HL-60/S4 treated with phorbol 12-myristate 13-acetate at 8.2 ng/mL for 4 days and 3 days (cell line): ENCODE results near the gene ANXA4.

Experiments
- in situ Hi-C: fragments of 300-500 bp; cut with MboI; formaldehyde crosslinking; loops from 2 replicates; pipeline ENCODE4 v1.15.0; 2022; ENCODE audit warnings: low sequenced_read_pairs

The ANXA4 gene

DNA sequence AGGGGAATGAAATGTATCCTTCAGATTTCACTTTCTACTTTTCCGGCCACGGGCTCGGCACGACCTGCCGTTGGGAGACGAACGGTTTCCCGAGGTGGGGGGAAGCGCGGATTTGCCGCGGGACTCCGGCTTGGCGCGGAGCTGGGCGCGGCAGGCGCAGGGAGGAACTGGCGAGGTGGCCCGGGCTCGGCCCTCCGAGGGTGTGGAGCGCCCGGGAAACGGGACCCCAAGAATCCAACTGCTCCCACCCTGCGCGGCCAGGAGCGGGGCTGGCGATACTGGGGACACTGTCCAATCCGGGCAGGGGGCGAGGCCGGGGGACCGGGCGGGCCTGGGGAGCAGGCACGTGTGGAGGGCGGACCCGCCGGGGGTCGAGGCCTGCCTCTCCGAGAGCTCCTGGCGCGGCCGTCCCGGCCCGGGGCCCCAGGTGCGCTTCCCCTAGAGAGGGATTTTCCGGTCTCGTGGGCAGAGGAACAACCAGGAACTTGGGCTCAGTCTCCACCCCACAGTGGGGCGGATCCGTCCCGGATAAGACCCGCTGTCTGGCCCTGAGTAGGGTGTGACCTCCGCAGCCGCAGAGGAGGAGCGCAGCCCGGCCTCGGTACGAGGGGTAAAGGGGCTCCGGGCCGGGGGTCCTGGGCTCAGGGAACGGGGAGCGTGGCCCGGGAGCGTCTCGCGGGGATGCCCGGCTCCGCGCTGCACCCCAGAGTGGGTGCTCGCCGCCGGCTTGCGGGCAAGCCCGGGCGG is at the start of gene ANXA4:
Gene ANXA4, plus strand, starts transcription at position 560 of the 747 bp plus-strand sequence. CDS start 39,432 bp downstream, outside the sequence.
- in situ Hi-C loops, result no loop called here

DNA sequence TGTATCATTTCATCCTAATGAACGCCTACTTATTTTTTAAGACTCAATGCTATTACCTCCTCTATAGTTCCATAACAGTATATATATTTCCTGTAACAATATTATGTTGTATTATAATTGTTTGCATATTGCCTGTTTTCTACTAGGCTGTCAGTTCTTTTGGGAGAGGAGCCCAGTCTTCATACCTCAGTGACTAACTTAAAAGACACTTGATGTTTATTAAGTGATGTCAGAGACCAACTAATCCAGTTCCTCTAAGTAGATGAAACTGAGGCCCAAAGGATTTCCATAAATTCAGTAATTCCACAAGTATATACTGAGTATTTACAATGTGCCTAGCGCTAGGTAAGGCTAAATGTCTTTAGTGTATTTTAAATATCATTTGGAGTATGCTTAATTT is 49.5 kb upstream of the ANXA4 start:
- in situ Hi-C loops, result no loop called here

DNA sequence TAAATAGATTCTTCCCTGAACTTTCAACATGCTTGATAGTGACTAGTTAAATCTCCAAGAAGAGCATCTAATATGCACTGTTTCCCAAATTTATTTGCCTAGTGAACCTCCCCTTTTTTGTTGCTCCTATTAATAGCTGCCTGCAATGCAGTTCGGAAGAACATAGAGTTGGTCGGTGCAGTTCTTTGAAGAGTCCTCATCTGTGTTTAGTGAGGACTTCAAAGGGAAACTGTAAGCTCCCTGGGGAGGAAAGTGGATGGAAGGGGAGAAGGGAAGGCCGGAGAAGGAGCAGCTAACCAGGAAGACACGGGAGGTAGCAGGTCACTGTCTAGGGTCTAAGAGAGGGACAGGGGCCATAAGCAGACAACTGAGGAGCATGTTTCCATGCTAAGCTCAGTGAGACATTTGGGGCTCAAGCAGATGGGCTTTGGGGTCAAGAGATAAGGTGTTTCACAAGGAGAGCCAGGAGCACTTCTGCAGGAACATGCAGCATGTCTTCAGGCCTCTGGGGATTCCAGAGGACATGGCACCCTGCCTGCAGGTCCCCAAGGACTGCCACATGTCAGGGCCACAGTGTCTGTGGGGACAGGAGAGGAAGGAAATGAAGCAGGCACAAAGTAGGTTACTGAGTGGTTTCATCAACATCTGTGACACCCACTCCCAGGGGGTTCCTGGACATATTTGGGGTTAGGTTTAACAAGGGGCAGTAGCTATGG is 48.7 kb upstream of the ANXA4 start:
- in situ Hi-C loops, result no loop called here

DNA sequence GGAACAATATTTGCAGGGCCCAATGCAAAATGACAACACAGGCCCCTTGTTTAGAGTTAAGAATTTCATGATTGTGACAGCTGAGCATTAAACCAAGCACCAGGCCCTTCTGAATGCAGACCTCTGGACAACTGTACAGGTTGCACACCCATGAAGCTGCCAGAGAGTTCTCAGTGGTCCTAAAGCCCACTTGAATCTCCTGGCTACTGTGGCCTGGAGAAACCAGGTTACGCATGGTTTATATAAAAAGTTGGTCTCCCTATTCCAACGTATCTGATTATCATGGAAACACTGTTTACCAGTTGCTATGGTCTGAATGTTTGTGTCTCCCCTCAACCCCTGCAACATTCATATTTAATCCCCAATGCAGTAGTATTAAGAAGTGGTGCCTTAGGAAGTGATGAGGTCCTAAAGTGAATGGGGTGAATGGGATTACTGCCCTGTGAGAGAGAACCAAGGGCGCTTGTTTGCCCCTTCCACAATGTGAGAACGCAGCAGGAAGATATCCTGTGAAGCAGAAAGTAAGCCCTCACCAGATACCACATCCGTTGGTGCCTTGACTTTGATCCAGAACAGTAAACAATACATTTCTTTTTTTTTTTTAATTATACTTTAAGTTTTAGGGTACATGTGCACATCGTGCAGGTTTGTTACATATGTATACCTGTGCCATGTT is 48.0 kb upstream of the ANXA4 start:
- in situ Hi-C loops, result no loop called here

DNA sequence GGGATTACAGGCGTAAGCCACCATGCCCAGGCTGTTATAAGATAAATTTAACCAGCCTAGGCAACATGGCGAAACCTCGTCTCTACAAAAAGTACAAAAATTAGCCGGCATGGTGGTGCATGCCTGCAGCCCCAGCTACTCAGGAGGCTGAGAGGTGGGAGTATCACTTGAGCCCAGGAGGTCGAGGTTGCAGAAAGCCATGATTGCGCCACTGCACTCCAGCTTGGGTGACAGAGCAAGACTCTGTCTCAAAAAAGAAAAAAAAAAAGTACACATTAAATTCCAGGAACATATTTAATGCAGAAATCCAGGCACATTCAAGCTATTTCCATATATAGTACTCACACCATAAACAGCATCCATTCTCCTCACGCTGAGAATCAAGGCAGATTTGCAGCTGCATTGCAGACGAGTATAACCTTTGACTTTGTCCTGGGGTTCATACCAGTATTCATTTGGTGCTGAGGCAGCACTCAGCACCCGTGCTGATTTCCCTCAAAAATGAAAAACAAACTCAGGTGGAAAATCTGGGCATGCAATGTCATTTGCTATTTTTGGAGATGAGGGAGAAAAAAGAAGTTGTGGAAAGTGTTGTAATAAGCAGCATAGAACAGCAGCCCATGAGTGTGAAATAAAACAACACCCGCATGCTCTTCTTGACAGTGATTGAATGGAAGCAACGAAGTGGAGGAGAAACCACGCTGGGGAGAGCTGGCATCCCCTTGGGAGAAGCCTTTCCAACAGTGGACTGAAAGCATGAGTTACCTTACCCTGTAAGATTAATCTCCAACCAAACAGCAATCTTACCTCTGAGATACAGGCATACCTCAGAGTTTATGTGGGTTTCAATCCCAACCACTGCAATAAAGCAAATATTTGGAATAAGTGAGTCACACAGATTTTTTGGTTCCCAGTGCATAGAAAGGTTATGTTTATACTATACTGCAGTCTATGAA is 46.8 kb upstream of the ANXA4 start:
- in situ Hi-C loops, result no loop called here

DNA sequence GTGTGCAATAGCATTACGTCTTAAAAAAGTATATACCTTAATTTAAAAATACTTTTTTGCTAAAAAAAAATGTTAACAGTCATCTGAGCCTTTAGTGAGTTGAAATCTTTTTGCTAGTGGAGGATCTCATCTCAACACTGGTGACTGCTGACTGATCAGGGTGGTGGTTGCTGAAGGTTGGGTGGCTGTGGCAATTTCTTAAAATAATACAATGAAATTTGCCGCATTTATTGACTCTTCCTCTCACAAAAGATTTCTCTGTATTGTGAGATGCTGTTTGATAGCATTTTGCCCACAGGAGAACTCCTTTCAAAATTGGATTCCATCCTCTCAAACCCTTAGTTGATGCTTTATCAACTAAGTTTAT is 46.1 kb upstream of the ANXA4 start:
- in situ Hi-C loops, result no loop called here

DNA sequence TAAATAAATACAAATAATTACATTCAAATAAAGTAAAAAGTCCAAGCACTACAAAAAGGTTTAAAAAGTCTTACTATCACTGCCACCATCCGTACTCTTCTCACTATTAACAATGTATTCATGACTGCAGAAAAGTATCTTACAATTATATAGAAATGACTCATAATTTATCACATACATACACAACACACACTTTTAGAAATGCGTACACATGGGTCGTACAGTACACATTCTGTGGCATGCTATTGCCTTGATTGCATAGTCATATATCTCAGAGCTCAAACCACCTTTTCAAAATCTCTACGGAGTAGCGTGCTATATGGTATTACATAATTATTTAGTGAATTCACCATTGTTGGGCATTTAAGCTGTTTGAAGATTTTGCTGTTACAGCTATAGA is 41.6 kb upstream of the ANXA4 start:
- in situ Hi-C loops, result no loop called here

DNA sequence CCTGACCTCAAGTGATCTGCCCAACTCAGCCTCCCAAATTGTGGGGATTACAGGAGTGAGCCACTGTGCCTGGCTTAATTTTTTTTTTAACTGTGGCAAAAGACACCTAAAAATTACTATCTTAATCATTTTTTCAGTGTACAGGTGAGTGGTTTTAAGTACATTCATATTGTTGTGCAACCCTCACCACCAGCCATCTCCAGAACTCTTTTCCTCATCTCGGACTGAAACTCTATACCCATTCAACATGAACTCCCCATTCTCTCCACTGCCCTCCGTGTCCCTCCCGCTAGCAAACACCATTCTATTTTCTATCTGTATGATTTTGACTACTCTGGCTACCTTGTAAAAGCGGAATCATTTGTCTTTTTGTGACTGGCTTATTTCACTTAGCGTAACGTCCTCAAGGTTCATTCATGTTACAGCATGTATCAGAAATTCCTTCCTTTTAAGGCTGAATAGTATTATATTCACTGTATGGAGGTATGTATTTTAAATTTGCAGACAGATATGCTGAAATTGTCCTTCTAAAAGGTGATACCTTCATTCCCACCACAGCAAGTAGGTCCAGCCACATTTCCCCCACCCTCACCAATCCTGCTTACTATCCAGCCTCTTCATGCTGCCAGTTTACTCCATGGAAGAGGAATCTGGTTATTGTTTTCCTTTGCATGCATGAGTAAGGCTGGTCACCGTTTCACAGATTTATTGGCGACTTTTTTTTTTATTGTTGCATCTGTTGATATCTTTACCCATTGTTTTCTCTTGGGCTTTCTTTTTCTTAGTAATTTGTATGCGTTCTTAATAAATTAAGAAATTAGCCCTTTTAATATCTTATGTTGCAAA is 40.6 kb upstream of the ANXA4 start:
- in situ Hi-C loops, result no loop called here

DNA sequence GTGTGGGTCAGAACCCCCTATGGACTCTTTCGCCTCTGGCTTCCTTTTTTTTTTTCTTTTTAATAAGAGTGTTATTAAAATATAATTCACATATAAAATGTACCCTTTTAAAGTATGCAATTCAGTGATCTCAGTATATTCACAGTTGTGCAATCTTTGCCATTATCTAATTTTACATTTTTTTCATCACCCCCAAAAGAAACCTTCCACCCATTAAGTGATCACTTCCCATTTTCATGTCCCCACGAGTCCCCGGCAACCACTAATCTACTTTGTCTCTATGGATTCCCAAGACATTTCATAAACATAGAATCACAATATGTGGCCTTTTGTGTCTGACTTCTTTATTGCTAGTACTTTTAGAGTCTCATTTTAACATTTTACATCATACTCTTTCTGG is 38.7 kb upstream of the ANXA4 start:
- in situ Hi-C loops, result no loop called here

DNA sequence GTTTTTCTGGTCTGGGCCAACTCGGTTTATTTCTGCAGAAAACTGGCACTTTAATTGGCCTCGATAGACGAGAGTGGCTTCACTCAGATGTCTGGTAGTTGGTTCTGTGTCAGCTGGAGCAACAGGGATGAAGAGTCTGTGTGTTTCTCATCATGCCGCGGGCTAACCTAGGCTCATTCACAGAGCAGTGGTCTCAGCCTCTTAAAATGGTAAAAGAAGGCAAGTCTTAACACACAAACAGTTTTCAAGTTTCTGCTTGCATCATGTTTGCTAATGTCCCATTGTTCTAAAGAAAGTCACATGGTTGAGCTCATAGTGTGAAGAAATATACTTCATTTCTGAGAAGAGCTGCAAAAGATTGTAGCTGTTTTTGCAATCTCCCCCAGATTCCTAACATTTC is 37.5 kb upstream of the ANXA4 start:
- in situ Hi-C loops, result no loop called here

DNA sequence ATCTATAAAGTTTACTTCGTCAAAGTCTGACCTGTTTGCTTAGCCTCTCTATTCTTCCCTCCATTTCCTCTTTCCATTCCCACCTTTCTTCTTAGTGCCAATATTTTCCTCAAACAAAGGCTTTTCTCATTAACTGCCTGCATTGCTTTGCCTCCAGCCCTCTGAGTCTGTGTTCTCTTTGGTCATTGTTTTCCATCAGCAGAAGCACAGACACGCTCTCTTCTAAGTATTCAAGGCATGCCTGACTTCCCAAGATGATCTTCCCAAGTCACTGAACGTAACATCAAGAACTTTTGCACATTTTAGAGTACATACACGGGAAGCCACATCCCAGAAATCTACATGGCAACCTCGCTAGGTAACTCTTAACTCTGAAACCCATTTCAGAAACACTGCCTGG is 32.6 kb upstream of the ANXA4 start:
- in situ Hi-C loops, result no loop called here

DNA sequence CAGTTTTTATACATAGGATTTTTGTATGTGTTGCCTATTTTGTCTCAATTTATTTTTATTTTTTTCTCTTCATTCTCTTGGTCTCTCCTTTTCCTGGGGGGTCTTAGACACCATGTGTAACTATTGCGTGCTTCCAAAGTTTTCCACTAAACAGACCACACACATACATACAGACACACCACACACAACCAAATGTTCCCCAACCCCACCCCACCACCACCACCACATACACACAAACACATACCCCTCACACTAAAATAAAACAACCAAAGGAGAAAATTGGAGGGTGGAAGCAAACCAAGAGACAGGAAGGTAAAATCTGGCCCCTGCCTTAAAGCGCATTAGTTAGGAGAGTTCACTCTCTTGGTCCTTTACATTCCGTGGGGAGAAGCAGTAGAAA is 30.0 kb upstream of the ANXA4 start:
- in situ Hi-C loops, result loop anchor here (5.0 kb wide), 1 partner anchor 145 kb away; no protein-coding TSS in a partner anchor

DNA sequence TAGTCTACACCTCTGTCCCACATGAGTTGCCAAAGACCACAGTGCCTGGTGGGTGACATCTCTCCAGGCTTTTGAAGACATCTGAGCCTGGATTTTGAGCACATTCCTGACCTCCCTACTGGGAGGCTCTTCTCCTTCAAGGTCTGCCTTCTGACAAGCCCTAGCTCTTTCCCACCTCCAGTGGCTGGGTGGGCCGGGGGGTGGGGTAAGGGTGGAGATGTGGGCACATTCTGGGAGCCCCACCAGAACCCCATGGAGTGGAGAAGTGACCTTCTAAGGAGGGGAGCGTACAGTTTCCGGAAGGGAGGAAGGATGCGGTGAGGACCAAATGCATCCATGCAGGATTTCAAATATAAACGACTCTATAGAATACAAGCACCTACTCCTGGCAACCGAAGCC is 27.9 kb upstream of the ANXA4 start:
- in situ Hi-C loops, result loop anchor here (5.0 kb wide), 1 partner anchor 147 kb away; no protein-coding TSS in a partner anchor

DNA sequence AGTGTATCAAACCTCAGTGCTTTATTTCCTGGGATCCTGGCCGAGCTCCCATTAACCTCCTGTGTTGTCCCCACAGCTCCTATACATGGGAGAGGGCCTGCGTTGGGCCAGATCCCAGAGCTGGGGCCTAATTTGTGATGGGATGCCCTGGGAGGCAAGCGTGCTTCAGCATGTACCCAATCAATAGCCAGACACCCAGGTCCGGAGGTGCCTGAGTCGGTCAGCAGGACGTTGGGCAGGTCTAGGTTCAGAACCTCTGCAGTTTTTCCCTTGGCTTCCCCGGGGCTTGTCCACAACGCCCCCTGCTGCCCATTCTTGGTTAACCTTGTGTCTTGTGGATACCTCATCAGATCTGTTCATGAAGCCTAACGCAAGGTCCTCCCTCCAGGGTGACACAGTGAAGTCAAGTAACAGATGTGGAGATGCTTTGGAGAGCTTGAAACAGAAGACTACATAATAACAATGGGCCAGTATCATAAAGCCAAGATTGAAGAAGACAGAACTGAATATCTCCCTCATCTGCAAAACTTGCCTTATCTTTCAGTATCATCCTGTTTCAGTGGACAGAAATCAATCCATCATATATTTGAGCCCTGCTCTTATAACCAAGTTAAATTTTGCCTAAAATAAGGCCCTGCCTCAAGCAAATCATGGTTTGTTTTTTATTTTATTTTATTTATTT is 27.3 kb upstream of the ANXA4 start:
- in situ Hi-C loops, result loop anchor here (5.0 kb wide), 1 partner anchor 147 kb away; no protein-coding TSS in a partner anchor

DNA sequence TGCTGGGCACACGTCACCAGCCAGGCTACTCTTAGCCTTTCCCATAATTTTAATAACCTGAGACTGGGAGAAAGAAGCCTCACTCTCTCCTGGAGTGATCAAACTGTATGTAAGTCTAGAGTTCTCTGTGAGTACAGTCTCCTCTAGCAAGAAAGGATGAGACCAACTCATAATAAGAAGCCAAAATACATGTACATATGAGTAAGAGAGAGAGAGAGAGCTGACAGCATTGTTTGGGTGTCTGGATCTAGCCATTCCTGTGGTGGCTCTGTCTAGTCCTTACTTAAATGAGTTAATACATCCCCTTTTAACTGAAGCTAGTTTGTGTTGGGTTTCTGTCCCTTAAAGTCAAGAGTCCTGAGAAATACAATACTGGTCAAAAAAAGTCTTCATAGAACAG is 26.0 kb upstream of the ANXA4 start:
- in situ Hi-C loops, result no loop called here

DNA sequence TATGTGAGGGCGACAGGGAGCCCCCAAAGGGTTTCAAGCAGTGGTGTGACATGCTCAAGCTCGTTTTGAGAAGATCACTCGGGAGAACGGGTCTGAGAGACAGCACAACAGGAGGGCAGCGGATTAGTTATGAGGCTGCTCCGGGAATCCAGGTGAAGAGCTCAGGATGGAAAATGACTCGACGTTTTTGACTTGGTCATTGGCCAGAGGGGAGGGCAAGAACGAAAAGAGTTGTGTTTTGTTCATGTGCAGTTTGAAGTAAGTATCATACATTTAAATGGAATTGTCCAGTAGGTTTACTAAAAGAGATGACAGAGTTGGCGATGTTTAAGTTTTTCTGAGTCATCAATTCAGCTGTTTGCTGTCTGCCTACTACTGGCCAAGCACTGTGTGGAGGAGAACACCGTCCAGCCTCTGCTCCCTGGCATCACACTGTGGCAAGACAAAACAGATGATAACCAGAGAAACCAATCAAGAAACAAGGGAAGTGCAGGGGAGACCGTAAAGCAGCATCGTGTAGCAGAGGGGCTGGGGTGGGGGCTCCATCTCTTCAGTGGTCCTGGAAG is 25.3 kb upstream of the ANXA4 start:
- in situ Hi-C loops, result no loop called here

DNA sequence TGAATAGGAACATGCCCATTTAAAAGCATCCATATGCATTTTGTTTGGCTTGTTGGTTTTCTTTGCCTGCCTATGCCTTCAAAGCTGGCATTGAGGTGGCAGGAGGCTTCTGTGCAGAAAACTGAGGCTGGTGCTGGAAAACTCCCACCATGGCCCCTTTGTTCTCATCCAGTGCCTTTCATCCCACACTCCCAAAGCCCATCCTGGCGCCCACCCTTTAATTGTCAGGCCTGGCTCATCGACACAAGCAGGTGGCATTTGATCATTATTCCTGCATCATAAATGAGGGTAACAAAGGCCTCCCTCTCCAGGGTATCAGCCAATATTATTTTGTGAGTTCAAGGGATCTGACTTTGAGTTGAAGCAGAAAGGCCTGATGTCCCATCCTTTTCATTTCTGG is 24.7 kb upstream of the ANXA4 start:
- in situ Hi-C loops, result no loop called here

DNA sequence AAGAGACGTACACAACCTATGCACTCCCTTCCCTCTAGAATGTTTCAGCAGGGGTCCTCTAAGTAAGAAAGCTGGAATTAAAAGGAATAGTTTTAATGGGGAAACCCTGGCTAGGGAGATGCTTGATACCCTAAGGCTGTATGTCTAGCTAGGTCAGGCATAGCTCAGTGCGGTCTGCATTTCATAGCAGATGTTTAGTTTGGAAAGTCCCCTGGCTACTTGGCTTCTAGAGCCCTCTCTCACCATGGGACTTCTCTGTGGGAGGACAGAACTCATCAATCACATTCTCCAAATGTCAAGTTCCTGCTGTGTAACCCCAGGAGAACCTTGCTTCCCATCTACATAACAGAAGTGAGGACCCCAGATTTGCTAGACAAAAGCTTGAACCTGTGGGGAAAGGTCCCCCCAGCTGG is 24.1 kb upstream of the ANXA4 start:
- in situ Hi-C loops, result no loop called here
